Fibroblast of skin of left biceps (primary cell): ENCODE results near the gene MUTYH.
"Not testable (repeated sequence)": the region's sequence is repeated elsewhere in the genome, so short reads cannot be mapped to it uniquely, and the experiment has no call there.

Source experiments
- DNase-seq, 2 experiments: peaks; one replicate each; pipeline ENCODE4 v3.0.0-alpha.2; 2013; ENCODE audit warnings: low read depth in 2 of 2

The MUTYH gene

GRCh38 chr1:45339789-45340558, at the start of gene MUTYH, which contains the start of gene TOE1:
Gene MUTYH, minus strand, starts transcription at chr1:45340440. Its CDS starts 5,935 bp downstream, at chr1:45334505.
Gene TOE1, plus strand, starts transcription at chr1:45340170. Its CDS starts 83 bp downstream, at chr1:45340253.
- peak; percentile 65 to 73 for DNase-seq

GRCh38 chr1:45386219-45386618, 46.0 kb upstream of the MUTYH start:
- DNase-seq = no peak

DNA sequence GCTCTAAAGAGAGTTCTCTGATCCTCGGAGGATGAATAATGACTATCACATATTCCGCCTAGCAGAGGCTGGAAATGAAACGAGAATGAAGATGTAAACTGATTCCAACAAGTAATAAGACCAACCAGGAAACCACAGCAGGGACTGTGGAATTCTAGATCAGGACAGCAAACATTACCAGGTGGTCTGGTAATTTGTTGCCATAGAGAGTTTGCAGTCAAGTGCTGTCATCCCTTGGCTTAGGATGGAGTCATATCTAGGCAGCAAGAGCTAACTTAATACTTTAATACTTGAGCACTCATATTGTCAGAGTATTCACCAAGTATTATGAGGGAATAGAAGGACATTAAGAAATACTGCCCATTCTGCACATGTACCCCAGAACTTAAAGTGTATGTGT, 45.1 kb upstream of the MUTYH start:
- no peak for DNase-seq

DNA sequence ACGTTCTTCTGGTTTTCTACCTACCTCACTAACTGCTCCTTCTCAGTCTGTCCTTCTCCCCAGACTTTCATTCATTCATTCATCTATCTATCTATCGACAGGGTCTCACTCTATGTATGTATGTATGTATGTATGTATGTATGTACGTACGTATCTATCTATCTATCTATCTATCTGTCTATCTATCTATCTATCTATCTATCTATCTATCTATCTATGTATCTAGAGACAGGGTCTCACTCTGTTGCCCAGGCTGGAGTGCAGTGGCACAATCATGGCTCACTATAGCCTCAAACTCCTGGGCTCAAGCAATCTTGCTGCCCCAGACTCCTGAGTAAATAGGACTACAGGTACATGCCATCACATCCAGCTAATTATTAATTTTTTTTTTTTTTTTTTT, 44.0 kb upstream of the MUTYH start:
- not testable (repeated sequence) for DNase-seq

GRCh38 chr1:45383191-45383590, 43.0 kb upstream of the MUTYH start:
- DNase-seq = no peak

DNA sequence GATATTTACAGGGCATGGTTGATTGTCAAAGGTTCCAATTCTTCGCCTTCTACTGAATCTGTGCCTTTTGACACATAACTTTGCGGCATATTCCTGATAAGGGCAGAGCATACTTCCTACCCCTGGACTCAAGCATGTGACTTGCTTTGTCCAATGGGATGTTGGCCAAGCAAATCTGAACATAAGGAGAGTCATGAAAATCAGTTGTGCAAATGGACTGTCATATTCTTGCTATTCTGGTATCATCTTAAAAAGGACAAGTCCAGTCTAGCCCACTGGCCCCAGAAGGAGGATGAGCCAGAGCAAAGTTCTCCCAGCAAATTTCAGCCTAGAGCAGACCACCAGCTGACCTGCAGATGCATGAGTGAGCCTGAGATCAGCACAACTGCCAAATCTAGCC, 41.0 kb upstream of the MUTYH start:
- DNase-seq = no peak

DNA sequence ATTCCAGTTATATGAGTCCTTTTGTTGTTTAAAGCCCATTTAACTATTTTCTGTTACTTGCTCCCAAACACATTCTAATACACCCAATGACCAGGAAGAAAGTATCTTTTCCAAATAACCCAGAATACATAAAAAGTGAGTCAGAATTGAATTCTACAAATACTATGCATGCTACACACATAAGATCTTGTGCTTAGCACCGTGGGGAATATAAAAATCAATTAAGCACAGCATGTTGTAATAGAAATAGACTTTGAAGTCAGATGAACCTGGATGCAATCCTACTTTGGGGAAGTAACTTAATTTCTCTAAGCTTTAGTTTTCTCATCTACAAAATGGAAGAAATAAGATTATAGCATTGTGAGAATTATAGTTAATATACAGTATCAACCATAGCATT, 40.5 kb upstream of the MUTYH start:
- no peak for DNase-seq

DNA sequence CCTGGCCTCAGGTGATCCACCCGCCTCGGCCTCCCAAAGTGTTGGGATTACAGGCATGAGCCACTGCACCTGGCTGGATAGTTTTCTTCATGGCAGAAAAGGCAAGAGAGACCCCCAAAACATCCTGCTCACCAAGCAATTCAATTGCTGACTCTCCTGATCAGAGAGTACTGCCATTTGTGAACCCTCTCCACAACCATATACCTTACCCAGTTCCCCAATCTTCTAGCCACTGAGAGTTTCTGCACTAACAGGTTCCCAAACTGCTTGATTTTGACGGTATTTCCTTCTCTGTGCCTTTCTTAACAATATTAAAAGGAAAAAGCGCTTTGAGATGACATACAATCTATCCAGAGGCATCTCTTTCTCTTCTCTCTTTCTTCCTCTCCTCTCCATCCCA, 39.9 kb upstream of the MUTYH start:
- DNase-seq = no peak

- DNase-seq = no peak
These were observed 39.3 kb upstream of the MUTYH start for GRCh38 chr1:45379524-45379923.

DNA sequence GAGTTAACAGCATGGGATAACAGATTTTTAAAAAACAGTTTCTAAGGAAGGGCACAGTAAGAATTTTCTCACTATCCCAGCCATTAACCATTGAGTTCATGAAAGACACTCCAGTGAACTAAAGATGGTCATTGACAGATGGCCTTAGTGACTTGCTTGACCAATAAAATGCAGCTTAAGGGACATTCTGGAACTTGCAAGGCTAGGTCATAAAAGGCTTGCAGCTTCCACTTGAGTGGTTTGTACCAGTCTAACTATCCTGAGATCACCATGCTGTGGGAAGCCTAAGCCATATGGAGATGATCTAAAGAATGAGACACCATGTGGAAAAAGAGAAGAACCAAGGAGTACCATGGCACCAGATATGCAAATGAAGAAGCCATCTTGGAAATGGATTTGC, 37.9 kb upstream of the MUTYH start:
- DNase-seq = no peak

- no peak for DNase-seq
These were observed 35.2 kb upstream of the MUTYH start for GRCh38 chr1:45375104-45376090.

DNA sequence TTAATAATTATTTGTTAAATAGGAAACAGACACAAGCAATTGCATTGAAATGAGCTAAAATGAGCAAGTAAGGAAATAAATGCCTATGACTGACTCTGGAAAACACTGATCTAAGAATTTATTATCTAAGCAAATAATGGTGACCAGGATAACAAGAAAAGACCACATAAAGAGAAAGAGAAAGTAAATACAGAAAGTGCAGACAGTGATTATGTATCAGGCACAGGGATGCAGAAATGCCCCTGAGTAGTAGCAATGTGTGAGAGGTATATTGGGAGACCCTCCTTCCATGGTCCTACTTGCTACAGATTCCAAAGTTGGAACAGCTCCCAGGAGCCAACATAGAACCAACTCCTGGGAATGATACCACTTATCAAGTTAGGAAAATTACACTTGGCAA, 33.3 kb upstream of the MUTYH start:
- no peak for DNase-seq

DNA sequence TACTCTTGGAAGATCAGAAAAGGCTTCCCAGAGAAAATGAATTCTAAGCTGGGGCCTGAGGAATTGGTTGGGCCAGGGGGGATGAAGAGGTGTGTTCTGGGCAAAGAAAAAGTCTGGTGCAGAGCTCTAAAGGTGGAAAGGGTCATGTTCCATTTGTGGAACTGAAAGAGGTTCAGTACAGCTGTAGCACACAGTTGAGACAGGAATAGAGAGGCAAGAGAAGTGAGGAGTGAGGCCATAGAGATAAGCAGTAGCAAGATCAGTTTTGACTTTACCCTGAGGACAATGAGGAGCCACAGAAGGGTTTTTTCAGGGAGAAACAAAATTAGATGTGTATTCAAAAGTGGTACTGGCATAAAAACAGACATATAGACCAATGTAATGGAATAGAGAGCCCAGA, 30.3 kb upstream of the MUTYH start:
- DNase-seq = no peak

- no peak for DNase-seq
These were observed 24.8 kb upstream of the MUTYH start for GRCh38 chr1:45365051-45365450.

GRCh38 chr1:45364294-45364693, 24.1 kb upstream of the MUTYH start:
- no peak for DNase-seq

DNA sequence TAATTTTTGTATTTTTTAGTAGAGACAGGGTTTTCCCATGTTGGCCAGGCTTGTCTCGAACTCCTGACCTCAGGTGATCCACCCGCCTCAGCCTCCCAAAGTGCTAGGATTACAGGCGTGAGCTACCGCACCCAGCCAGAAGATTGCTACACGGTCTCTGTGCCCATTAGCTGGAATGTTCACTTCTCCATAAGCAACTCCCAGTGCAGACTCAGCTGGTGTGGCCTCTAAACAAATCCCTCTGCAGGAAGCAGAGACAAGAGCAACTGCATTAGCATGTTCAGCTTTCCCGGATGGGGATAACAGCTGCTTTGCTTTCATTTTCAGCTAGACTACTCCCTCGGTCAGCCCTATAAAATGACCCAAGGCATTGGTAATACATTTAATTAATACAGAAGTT, 20.7 kb upstream of the MUTYH start:
- DNase-seq = not testable (repeated sequence)

DNA sequence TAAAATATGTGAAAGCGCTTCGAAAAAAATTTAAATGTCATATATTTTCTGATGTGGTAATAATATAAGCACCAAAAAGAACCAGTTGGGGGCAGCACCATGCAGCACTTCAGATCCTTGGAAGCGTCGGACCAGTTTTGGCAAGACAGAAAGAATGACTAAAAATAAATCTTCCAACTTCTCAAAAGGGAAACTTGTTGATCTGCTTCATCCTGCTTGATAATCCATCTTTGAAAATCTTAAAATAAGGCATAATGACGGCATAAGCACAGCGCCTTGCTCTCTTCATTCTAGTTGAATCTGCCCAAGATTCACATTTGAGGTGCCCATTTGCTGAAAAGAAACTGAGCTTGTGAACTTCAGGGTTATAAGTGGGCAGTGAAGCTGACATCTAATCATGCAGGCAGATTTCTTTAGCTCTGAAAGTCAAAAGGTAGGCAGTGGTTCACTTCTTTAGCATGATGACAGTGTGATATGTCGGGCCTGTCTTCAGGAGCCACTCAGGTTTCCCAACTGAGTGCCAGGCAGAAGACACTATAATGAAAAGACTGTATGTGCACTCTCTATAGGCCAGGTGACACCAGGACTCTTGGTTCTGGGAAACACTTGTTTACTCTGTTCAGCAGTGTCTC, 19.8 kb upstream of the MUTYH start:
- DNase-seq = peak in 1 of 2 experiments; percentile 25

- no peak for DNase-seq
These were observed 15.9 kb upstream of the MUTYH start for GRCh38 chr1:45356186-45356585.

- no peak for DNase-seq
These were observed 15.4 kb upstream of the MUTYH start for GRCh38 chr1:45355683-45356082.

DNA sequence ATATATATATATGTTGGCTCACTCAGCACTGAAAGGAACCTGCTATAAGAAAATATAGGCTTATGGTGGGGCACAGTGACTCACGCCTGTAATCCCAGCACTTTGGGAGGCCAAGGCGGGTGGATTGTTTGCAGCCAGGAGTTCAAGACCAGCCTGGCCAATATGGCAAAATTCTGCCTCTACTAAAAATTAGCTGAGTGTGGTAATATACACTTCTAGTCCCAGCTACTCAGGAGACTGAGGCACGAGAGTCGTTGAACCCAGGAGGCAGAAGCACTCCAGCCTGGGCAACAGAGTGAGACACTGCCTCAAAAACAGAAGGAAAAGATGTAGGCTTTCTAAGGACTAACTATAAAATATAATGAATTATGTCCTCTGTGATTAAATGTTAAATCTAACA, 14.6 kb upstream of the MUTYH start:
- no peak for DNase-seq

- DNase-seq = no peak
These were observed 13.4 kb upstream of the MUTYH start for GRCh38 chr1:45353685-45354084.

DNA sequence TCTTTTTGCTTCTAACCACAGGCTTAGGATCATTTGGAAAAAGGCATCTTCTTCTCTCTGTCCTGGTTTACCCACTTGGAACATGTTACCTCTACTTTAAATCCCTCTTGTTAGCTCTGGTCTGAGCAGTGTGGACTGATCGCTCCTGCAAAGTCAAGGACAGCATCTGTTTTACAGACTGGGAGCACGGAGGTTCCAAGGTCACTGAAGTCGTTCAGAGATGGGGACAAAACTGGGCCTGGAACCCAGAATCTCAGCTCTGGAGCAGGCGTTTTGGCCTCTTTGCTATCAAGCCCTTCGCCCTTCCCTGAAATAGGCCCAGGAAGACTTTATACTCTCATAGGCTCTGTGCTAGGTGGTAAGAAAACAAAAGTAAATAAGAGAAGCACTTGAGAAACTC, 11.3 kb upstream of the MUTYH start:
- no peak for DNase-seq
